Measurements from ENCODE around the gene NINL.

DNA sequence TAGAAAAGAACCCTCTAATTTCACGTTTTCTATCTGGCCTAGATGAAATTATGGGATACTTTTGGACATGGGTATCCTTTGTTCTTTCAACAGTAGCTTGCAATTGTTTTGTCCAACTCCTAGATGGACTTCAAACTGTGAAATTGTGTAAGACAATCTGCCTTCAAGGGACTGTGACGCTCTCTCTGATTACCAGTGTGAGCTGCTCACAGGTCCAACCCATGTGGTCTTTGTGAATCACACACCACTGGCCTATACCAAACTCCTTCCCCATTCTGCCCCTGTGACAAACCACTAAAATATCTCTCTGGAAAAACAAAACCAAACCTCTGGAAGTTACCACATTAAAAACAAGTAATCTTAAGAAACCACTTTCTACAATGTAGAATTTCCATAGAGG, 59.5 kb downstream of the NINL start:
- TF ChIP-seq CTCF (IDR thresholded peaks at IDR 0.05), result no peak
- no peak for TF ChIP-seq POLR2A (IDR thresholded peaks at IDR 0.05)

Measured in Peyer's patch (tissue), 4 donors.